Measurements from ENCODE around the gene GLRX. TPM values are rescaled to one million over a fixed set of nuclear protein-coding genes. Genes with fewer than 3 reads are reported as not detected.
A peak's percentile ranks its signal among the peaks of the same experiment; 100 is the strongest.
"Not testable (repeated sequence)": the region's sequence is repeated elsewhere in the genome, so short reads cannot be mapped to it uniquely, and the experiment has no call there.

The GLRX gene
- total RNA-seq, 1 donor, result 31.6 TPM

- no peak for DNase-seq (ENCODE audit: low read depth)
- no peak for TF ChIP-seq CTCF (IDR thresholded peaks at IDR 0.05; ENCODE audit: insufficient read depth, low read length)
- no peak overlapping the region for H3K4me3 ChIP-seq (ENCODE audit: low read depth, low read length)
Observed at GRCh38 chr5:95838001-95838520, 15.5 kb upstream of the GLRX start.

GRCh38 chr5:95837492-95837891, 15.0 kb upstream of the GLRX start:
- no peak for TF ChIP-seq CTCF (IDR thresholded peaks at IDR 0.05; ENCODE audit: insufficient read depth, low read length)
- H3K4me3 ChIP-seq (ENCODE audit: low read depth, low read length), result no peak overlapping the region
- no peak for DNase-seq (ENCODE audit: low read depth)

DNA sequence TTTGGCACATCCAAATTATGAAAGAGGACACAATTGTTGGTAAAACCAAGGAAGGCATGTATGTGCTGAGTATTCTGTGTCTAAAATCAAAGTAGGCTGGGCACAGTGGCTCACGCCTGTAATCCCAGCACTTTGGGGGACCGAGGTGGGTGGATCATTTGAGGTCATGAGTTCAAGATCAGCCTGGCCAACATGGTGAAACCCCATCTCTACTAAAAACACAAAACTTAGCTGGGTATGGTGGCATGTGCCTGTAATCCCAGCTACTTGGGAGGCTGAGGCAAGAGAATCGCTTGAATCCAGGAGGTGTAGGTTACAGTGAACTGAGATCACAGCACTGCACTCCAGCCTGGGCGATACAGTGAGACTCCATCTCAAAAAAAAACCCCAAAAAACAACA, 14.4 kb upstream of the GLRX start:
- not testable (repeated sequence) for DNase-seq (ENCODE audit: low read depth)

DNA sequence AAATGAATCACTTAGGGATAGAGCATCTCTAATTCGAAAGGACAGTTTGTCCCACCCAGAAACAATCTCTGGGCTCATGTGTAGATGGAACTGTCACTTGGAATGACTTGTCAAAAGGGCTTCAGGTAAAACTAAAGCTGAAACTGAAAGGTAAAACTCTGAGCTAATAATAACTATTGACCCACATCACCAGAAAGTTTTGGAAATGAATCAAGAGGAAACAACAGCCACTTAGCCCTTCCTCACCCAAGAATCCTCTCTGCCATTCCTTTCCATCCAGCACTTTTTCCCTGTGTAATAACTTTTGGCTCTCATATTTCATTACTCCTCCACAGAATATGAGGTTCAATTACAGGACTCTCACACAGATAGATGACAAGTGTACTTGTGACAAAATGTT, 14.0 kb upstream of the GLRX start:
- no peak overlapping the region for H3K4me3 ChIP-seq (ENCODE audit: low read depth, low read length)
- no peak for DNase-seq (ENCODE audit: low read depth)
- no peak for TF ChIP-seq CTCF (IDR thresholded peaks at IDR 0.05; ENCODE audit: insufficient read depth, low read length)

More for the DNA sequence above, 14.4 kb upstream of the GLRX start:
- H3K4me3 ChIP-seq (ENCODE audit: low read depth, low read length), result not testable (repeated sequence)

- no peak for TF ChIP-seq CTCF (IDR thresholded peaks at IDR 0.05; ENCODE audit: insufficient read depth, low read length)
- no peak for DNase-seq (ENCODE audit: low read depth)
- peak overlapping the region; percentile 37 for H3K4me3 ChIP-seq (ENCODE audit: low read depth, low read length)
Observed at GRCh38 chr5:95835682-95836385, 13.3 kb upstream of the GLRX start.

GRCh38 chr5:95832664-95833063, 10.1 kb upstream of the GLRX start:
- no peak for DNase-seq (ENCODE audit: low read depth)
- no peak for TF ChIP-seq CTCF (IDR thresholded peaks at IDR 0.05; ENCODE audit: insufficient read depth, low read length)
- no peak overlapping the region for H3K4me3 ChIP-seq (ENCODE audit: low read depth, low read length)

DNA sequence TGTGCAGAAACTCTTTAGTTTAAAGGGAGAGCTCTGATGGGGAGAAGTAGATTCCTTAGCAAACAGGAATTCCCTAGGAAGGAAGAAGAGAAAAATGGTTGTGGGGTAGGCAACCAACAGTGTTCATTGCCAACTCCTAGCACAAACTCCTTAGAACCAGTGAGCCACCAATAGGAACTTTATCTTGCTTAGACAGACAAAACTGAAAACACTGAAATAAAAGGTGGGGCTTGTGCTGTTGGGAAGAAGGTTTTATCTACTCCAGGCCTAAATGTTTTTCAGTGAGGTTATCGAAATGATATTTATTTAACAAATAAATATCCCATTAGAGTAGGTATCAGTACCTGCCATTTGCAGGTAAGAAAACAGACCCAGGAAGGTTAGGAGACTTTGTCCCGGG, 7.7 kb upstream of the GLRX start:
- no peak for DNase-seq (ENCODE audit: low read depth)
- no peak overlapping the region for H3K4me3 ChIP-seq (ENCODE audit: low read depth, low read length)
- TF ChIP-seq CTCF (IDR thresholded peaks at IDR 0.05; ENCODE audit: insufficient read depth, low read length), result no peak

Data from fibroblast of the aortic adventitia (primary cell).